H1 (cell line): Measurements from ENCODE around the gene TMEM127. TPM values are rescaled to one million over a fixed set of nuclear protein-coding genes. Genes with fewer than 3 reads are reported as not detected.

ENCODE experiments used
- CTCF ChIA-PET: fragments of 300-600 bp; sonication (Branson Sonifier 250); formaldehyde crosslinking; loops from one replicate; lab custom pipeline; 2021; ENCODE audit not compliant: partially characterized antibody; lab: Charles Lee
- POLR2A ChIA-PET: fragments of 300-600 bp; sonication (Branson Sonifier 250); formaldehyde crosslinking; loops from one replicate; lab custom pipeline; 2021; ENCODE audit warnings: inconsistent platforms; ENCODE audit not compliant: partially characterized antibody; lab: Charles Lee
- DNase-seq, 2 experiments: peaks; one replicate each; pipeline versions ENCODE4 v3.0.0 to v3.0.0-alpha.2; 2010 to 2022; ENCODE audit warnings: low spot score in 2 of 2, low read depth in 1 of 2, mixed read lengths in 1 of 2
- FAIRE-seq: peaks from 2 replicates; lab custom pipeline; 2011; peaks lifted over from hg19 to GRCh38; lab: Jason Lieb, UNC
- H2AFZ ChIP-seq: 2 replicates; pipeline ENCODE4 v1.8.1; 2012; ENCODE audit warnings: low read length, inconsistent platforms
- H2AK5ac ChIP-seq: 2 replicates; pipeline ENCODE4 v1.6.1; 2013; ENCODE audit warnings: low read depth, low read length
- H2BK120ac ChIP-seq: replicated peaks from 2 replicates; pipeline ENCODE3; 2013; ENCODE audit warnings: low read depth, low read length, inconsistent platforms
- H2BK12ac ChIP-seq: 2 replicates; pipeline ENCODE4 v1.6.1; 2013; ENCODE audit warnings: low read depth, low read length
- H2BK15ac ChIP-seq: 2 replicates; pipeline ENCODE4 v1.6.1; 2013; ENCODE audit warnings: low read length
- H2BK20ac ChIP-seq: 2 replicates; pipeline ENCODE4 v1.6.1; 2013; ENCODE audit warnings: low read length
- H2BK5ac ChIP-seq: 2 replicates; pipeline ENCODE4 v1.6.1; 2013; ENCODE audit warnings: low read depth, low read length
- H3K14ac ChIP-seq: 2 replicates; pipeline ENCODE4 v1.6.1; 2013; ENCODE audit warnings: inconsistent platforms; ENCODE audit not compliant: insufficient read length
- H3K18ac ChIP-seq: 2 replicates; pipeline ENCODE4 v1.6.1; 2013; ENCODE audit warnings: low read length; ENCODE audit errors: extremely low read depth
- H3K23ac ChIP-seq: 2 replicates; pipeline ENCODE4 v1.6.1; 2013; ENCODE audit warnings: inconsistent platforms; ENCODE audit not compliant: insufficient read length
- H3K23me2 ChIP-seq: 2 replicates; pipeline ENCODE4 v1.6.1; 2013; ENCODE audit warnings: low read depth, low read length
- H3K27ac ChIP-seq: 2 replicates; pipeline ENCODE4 v1.6.1; 2011; ENCODE audit warnings: low read depth, low read length, inconsistent platforms
- H3K27me3 ChIP-seq, 4 experiments: replicated peaks in 1 of 4; 1 replicate in 1 of 4; 2 replicates in 3 of 4; pipeline versions ENCODE4 v1.6.1 to v1.8.1; 2011 to 2013; ENCODE audit warnings: low read length in 3 of 4, mild to moderate bottlenecking in 3 of 4, inconsistent platforms in 2 of 4, mixed read lengths in 2 of 4, moderate library complexity in 1 of 4; ENCODE audit not compliant: control insufficient read depth in 3 of 4, insufficient read depth in 3 of 4; ENCODE audit errors: extremely low read depth in 1 of 4
- H3K36me3 ChIP-seq, 4 experiments: 2 replicates each; pipeline versions ENCODE4 v1.6.1 to v1.8.1; 2011 to 2013; ENCODE audit warnings: mild to moderate bottlenecking in 4 of 4, low read length in 3 of 4, moderate library complexity in 2 of 4, control low read depth in 1 of 4, inconsistent platforms in 1 of 4; ENCODE audit not compliant: insufficient read depth in 4 of 4, control insufficient read depth in 2 of 4
- H3K4ac ChIP-seq: replicated peaks from 2 replicates; pipeline ENCODE3; 2013; ENCODE audit warnings: low read length, low read depth, mixed read lengths, inconsistent platforms; ENCODE audit not compliant: insufficient read length
- H3K4me1 ChIP-seq, 4 experiments: replicated peaks in 1 of 4; 1 replicate in 1 of 4; 2 replicates in 3 of 4; pipeline versions ENCODE4 v1.6.1 to v1.8.1; 2011 to 2013; ENCODE audit warnings: low read length in 3 of 4, inconsistent platforms in 2 of 4, mixed read lengths in 1 of 4; ENCODE audit not compliant: insufficient read depth in 4 of 4, control insufficient read depth in 3 of 4
- H3K4me2 ChIP-seq, 2 experiments: 2 replicates each; pipeline versions ENCODE4 v1.6.1 to v1.8.1; 2011 to 2013; ENCODE audit warnings: low read depth in 2 of 2, low read length in 2 of 2, control low read depth in 1 of 2, inconsistent platforms in 1 of 2, mild to moderate bottlenecking in 1 of 2; ENCODE audit not compliant: insufficient read depth in 1 of 2
- H3K4me3 ChIP-seq, 4 experiments: fragments of 200-600, 300-600 bp in 1 of 4; sonication (generic), shearing (Covaris generic), sonication (Bioruptor Twin) in 1 of 4; 2 replicates each; pipeline versions ENCODE4 v1.5.1 to v1.8.1; 2011 to 2016; ENCODE audit warnings: low read length in 4 of 4, low read depth in 3 of 4, control low read depth in 2 of 4, inconsistent platforms in 2 of 4, mild to moderate bottlenecking in 2 of 4, mixed read lengths in 1 of 4, moderate library complexity in 1 of 4; ENCODE audit not compliant: insufficient read depth in 2 of 4; ENCODE audit errors: extremely low read depth in 1 of 4
- H3K56ac ChIP-seq: replicated peaks from 2 replicates; pipeline ENCODE3; 2013; ENCODE audit warnings: low read depth, mild to moderate bottlenecking, mixed read lengths, low read length, inconsistent platforms; ENCODE audit not compliant: insufficient read length
- H3K79me1 ChIP-seq: 2 replicates; pipeline ENCODE4 v1.6.1; 2013; ENCODE audit warnings: low read depth, low read length, control low read depth
- H3K79me2 ChIP-seq, 2 experiments: 2 replicates each; pipeline versions ENCODE4 v1.6.1 to v1.8.1; 2012 to 2013; ENCODE audit warnings: low read length in 2 of 2, mild to moderate bottlenecking in 2 of 2, inconsistent platforms in 1 of 2; ENCODE audit not compliant: insufficient read depth in 2 of 2, control insufficient read depth in 1 of 2
- H3K9ac ChIP-seq, 4 experiments: replicated peaks in 1 of 4; 1 replicate in 1 of 4; 2 replicates in 3 of 4; pipeline versions ENCODE4 v1.6.1 to v1.8.1; 2011 to 2013; ENCODE audit warnings: low read depth in 3 of 4, low read length in 3 of 4, control low read depth in 2 of 4, mild to moderate bottlenecking in 2 of 4, moderate library complexity in 2 of 4, inconsistent platforms in 1 of 4; ENCODE audit errors: extremely low read depth in 1 of 4
- H3K9me3 ChIP-seq, 2 experiments: 2 replicates each; pipeline versions ENCODE4 v1.6.1 to v1.8.1; 2012 to 2013; ENCODE audit warnings: mild to moderate bottlenecking in 2 of 2, moderate library complexity in 2 of 2, control low read depth in 1 of 2, inconsistent platforms in 1 of 2, low read depth in 1 of 2, low read length in 1 of 2, mixed read lengths in 1 of 2; ENCODE audit not compliant: insufficient read depth in 2 of 2
- H4K20me1 ChIP-seq, 2 experiments: replicated peaks in 1 of 2; 2 replicates each; pipeline versions ENCODE3 to v1.8.1; 2011 to 2013; ENCODE audit warnings: inconsistent platforms in 2 of 2, low read length in 2 of 2, mild to moderate bottlenecking in 1 of 2; ENCODE audit not compliant: insufficient read depth in 2 of 2, control insufficient read depth in 1 of 2
- H4K5ac ChIP-seq: 2 replicates; pipeline ENCODE4 v1.6.1; 2013; ENCODE audit warnings: low read length, low read depth, mixed read lengths, inconsistent platforms; ENCODE audit not compliant: insufficient read length
- H4K8ac ChIP-seq: 2 replicates; pipeline ENCODE4 v1.8.0; 2013; ENCODE audit warnings: mild to moderate bottlenecking, moderate library complexity, low read length, inconsistent platforms; ENCODE audit not compliant: insufficient read depth; ENCODE audit errors: extremely low read depth
- H4K91ac ChIP-seq: replicated peaks from 2 replicates; pipeline ENCODE3; 2013; ENCODE audit warnings: low read length, mixed read lengths, inconsistent platforms; ENCODE audit not compliant: insufficient read length
- CBX5 ChIP-seq: fragments of 300-800, 300-1000 bp; sonication (generic); IDR thresholded peaks from 2 replicates; pipeline ENCODE4 v1.7.1; 2016; ENCODE audit warnings: antibody characterized with exemption, low read length, low read depth
- CBX8 ChIP-seq: fragments of 300-800, 300-1000 bp; sonication (generic); IDR thresholded peaks from 2 replicates; pipeline ENCODE4 v1.7.1; 2016; ENCODE audit warnings: low read depth, low read length, borderline replicate concordance
- CEBPB ChIP-seq: IDR thresholded peaks from 2 replicates; pipeline ENCODE4 v1.6.1; 2012; ENCODE audit warnings: low read depth, low read length
- CREB1 ChIP-seq: IDR thresholded peaks from 2 replicates; pipeline ENCODE4 v1.6.1; 2012; ENCODE audit warnings: inconsistent platforms
- FOSL1 ChIP-seq: IDR thresholded peaks from 2 replicates; pipeline ENCODE4 v1.6.1; 2011; ENCODE audit warnings: mild to moderate bottlenecking, low read depth, low read length, moderate library complexity; ENCODE audit not compliant: insufficient read depth
- KDM4A ChIP-seq: IDR thresholded peaks from one replicate; pipeline ENCODE4 v1.7.1; 2012; ENCODE audit warnings: low read depth, mild to moderate bottlenecking, moderate library complexity, low read length, inconsistent platforms; ENCODE audit not compliant: severe bottlenecking
- KDM5A ChIP-seq: fragments of 200-600 bp; IDR thresholded peaks from 2 replicates; pipeline ENCODE4 v1.7.1; 2012; ENCODE audit warnings: mild to moderate bottlenecking, low read length, inconsistent platforms, mixed read lengths
- RAD21 ChIP-seq, 2 experiments: IDR thresholded peaks in 1 of 2; conservative IDR thresholded peaks in 1 of 2; 2 replicates each; pipeline ENCODE4 v1.6.1; 2011; ENCODE audit warnings: low read depth in 2 of 2, low read length in 2 of 2, improper control_type of control experiment in 1 of 2, inconsistent platforms in 1 of 2, mild to moderate bottlenecking in 1 of 2, moderate library complexity in 1 of 2
- RBBP5 ChIP-seq: IDR thresholded peaks from 2 replicates; pipeline ENCODE4 v1.7.1; 2012; ENCODE audit warnings: low read depth, mild to moderate bottlenecking, inconsistent platforms, low read length, moderate library complexity, borderline replicate concordance
- RFX5 ChIP-seq: IDR thresholded peaks from 2 replicates; pipeline ENCODE4 v1.6.1; 2011; ENCODE audit warnings: low read depth, low read length, improper control_type of control experiment, borderline replicate concordance
- SAP30 ChIP-seq: fragments of 300-600 bp; sonication (generic); IDR thresholded peaks from 2 replicates; pipeline ENCODE4 v1.7.1; 2012; ENCODE audit warnings: low read length, moderate library complexity, mild to moderate bottlenecking, inconsistent platforms; ENCODE audit not compliant: insufficient read depth, insufficient replicate concordance
- WGBS, 2 experiments: shearing (Covaris generic) in 1 of 2; methylation state at CpG; one replicate each; pipeline versions ENCODE4 v1.1.6 to v1.1.7; 2013 to 2015; ENCODE audit warnings: low lambda C conversion rate in 2 of 2, mixed read lengths in 2 of 2, inconsistent platforms in 1 of 2, low coverage in 1 of 2, missing lambda C conversion rate in 1 of 2; ENCODE audit not compliant: insufficient replicate concordance in 2 of 2, insufficient coverage in 1 of 2, insufficient read length in 1 of 2; ENCODE audit errors: extremely low coverage in 1 of 2, missing lambda C conversion rate in 1 of 2; 5-methylcytosine and 5-hydroxymethylcytosine counted together
- polyA plus RNA-seq, 7 experiments: library from polyadenylated mRNA; depleted of rRNA in 3 of 7; stranded (reverse) in 5 of 7; unstranded in 2 of 7; fragments of >200 nt in 5 of 7; fragments of 200-250 nt in 2 of 7; gene quantifications; 1 replicate in 5 of 7; 2 replicates in 1 of 7; 4 replicates in 1 of 7; pipeline versions ENCODE4 v1.2.1 to v1.2.3, GENCODE V29; 2011 to 2013; ENCODE audit warnings: missing spikeins in 2 of 7, mixed read lengths in 2 of 7
- total RNA-seq: library from RNA; stranded (reverse); fragmentation: NEBNext Ultra II Directional; extraction: Animal tissue kit (Norgen Biotek cat#: 25700); gene quantifications from 2 replicates; pipeline ENCODE4 v1.2.1, GENCODE V29; 2021

The TMEM127 gene
- total and polyA plus RNA-seq, 2 of the 8 experiments (the other 6 are each of a cell fraction or from before 2014, with no cell fraction given) = 25.0 to 41.0 TPM

DNA sequence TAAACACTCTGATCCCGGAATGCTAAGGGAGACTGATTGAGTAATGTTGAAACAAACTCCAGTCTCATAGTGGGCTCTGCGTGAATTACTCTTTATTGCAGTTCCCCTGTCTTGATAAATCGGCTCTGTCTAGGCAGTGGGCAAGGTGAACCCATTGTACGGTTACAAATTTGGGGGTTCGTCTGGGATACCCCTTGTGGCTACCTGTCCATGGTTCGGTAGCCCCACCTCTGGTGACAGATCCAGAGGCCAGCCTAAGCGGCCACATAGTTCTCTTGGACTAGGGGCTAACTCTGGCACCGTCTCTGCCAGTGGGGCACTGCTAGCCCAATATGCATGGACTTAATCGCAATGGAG lies 56.1 kb downstream of the TMEM127 start:
- H2AK5ac ChIP-seq = no peak overlapping the region
- H3K27ac ChIP-seq = peak overlapping the region; percentile 45; the same call in 1 of the 2 replicates
- no peak overlapping the region for H2BK120ac ChIP-seq
- no peak overlapping the region for H3K14ac ChIP-seq
- no peak overlapping the region for H2BK5ac ChIP-seq
- H2BK20ac ChIP-seq = no peak overlapping the region
- H4K91ac ChIP-seq = peak overlapping the region; percentile 42
- WGBS, 2 experiments = 92% methylated on average over 9 of the region's 9 CpGs; no CpG with 5 or more reads in 1 of the 2 experiments
- peak overlapping the region in 1 of 4 experiments; percentile 16; a peak in 2 of 7 replicates for H3K9ac ChIP-seq
- H3K23ac ChIP-seq = no peak overlapping the region
- H3K27me3 ChIP-seq = no peaks in the 10 kb centered on the region
- ChIA-PET CTCF (interaction anchor here (1.4 kb wide), 1 partner anchor 27 kb away, joined by 4 read pairs; no protein-coding TSS in a partner anchor), POLR2A (interaction anchor here (0.8 to 2.9 kb wide), 8 partner anchors 12 to 95 kb away, joined by 3 to 13 read pairs (median 4); partner anchors contain the start of gene SNRNP200)
- peaks cover 3% of the 10 kb centered on the region; the same call in 1 of the 2 replicates for H3K79me1 ChIP-seq
- no peak overlapping the region for H3K56ac ChIP-seq
- H4K20me1 ChIP-seq = peaks cover 12 to 17% of the 10 kb centered on the region in 2 experiments
- no peak overlapping the region for H2BK15ac ChIP-seq
- H3K79me2 ChIP-seq = peaks cover 27 to 38% of the 10 kb centered on the region in 2 experiments
- H3K4me1 ChIP-seq = peaks cover 4 to 5% (median 4%) of the 10 kb centered on the region in 4 experiments; a peak in 5 of 7 replicates
- H3K36me3 ChIP-seq = no peaks in the 10 kb centered on the region
- no peak overlapping the region for H3K4ac ChIP-seq
- no peak overlapping the region for H2AFZ ChIP-seq
- H4K5ac ChIP-seq = no peak overlapping the region
- FAIRE-seq = no peak
- H4K8ac ChIP-seq = no peak overlapping the region
- H3K4me2 ChIP-seq = peak overlapping the region; percentile 75 to 80
- peak overlapping the region; percentile 60 to 93 (median 76); a peak in 5 of 8 replicates for H3K4me3 ChIP-seq
- no peak overlapping the region for H3K18ac ChIP-seq
- no peak for DNase-seq
- no peak overlapping the region for H2BK12ac ChIP-seq
- H3K9me3 ChIP-seq = no peaks in the 10 kb centered on the region
- peaks cover 8% of the 10 kb centered on the region; the same call in 1 of the 2 replicates for H3K23me2 ChIP-seq
- no peak for TF ChIP-seq SAP30
- TF ChIP-seq RBBP5 = no peak
- TF ChIP-seq RAD21 (IDR thresholded peaks at IDR 0.05 in 1 of 2, conservative IDR thresholded peaks at IDR 0.05 in 1 of 2; ENCODE audit: low read depth in 2 of 2, low read length in 2 of 2) = no peak
- no peak for TF ChIP-seq CREB1
- TF ChIP-seq KDM5A = no peak
- TF ChIP-seq CBX5 = no peak
- no peak for TF ChIP-seq CBX8
- no peak for TF ChIP-seq KDM4A
- no peak for TF ChIP-seq CEBPB
- no peak for TF ChIP-seq FOSL1
- TF ChIP-seq RFX5 = no peak
